ENCODE results near the gene ATAD1. TPM values are rescaled to one million over a fixed set of nuclear protein-coding genes. Genes with fewer than 3 reads are reported as not detected.

The ATAD1 gene
- total and polyA plus RNA-seq, 4 experiments from 2014 or later: 39.6 to 52.0 (median 44.0) TPM

- CTCF ChIA-PET (ENCODE audit: partially characterized antibody): interaction anchor here (1.6 kb wide), 1 partner anchor 8 kb away, joined by 5 read pairs; no protein-coding TSS in a partner anchor
- Mint-ChIP-seq H3K27ac (no peak overlapping the region), H3K4me3 (no peak overlapping the region), H3K4me1 (peaks cover 0 to 2% (median under 1%) of the 10 kb centered on the region in 4 donors), H3K9me3 (no peaks in the 10 kb centered on the region), H3K27me3 (peaks cover 0 to 1% of the 10 kb centered on the region in 2 donors), H3K36me3 (no peaks in the 10 kb centered on the region)
- no peaks in the 10 kb centered on the region for H3K36me3 ChIP-seq (ENCODE audit: insufficient read depth, low read length)
- intact Hi-C loops (cut with micrococcal nuclease): no loop called here
- no peak overlapping the region for H3K27ac ChIP-seq (ENCODE audit: low read depth, low read length)
- no peak overlapping the region for H3K4me3 ChIP-seq (ENCODE audit: low read length in 2 of 2)
- no peaks in the 10 kb centered on the region for H3K4me1 ChIP-seq (ENCODE audit: insufficient read depth, low read length)
- POLR2A ChIA-PET (ENCODE audit: partially characterized antibody): no interaction called here
- no peaks in the 10 kb centered on the region for H3K27me3 ChIP-seq (ENCODE audit: insufficient read depth, low read length)
- DNase-seq: no peak
- no peaks in the 10 kb centered on the region for H3K9me3 ChIP-seq (ENCODE audit: control insufficient read depth in 1 of 2, low read length in 2 of 2)
These were observed 24.9 kb upstream of the ATAD1 start for GRCh38 chr10:87842776-87843497.

- no peak overlapping the region for H3K4me3 Mint-ChIP-seq
- H3K27ac Mint-ChIP-seq: no peak overlapping the region
- Histone ChIP-seq H3K36me3 (ENCODE audit: insufficient read depth, low read length) (no peaks in the 10 kb centered on the region), H3K4me1 (ENCODE audit: insufficient read depth, low read length) (no peaks in the 10 kb centered on the region), H3K9me3 (ENCODE audit: control insufficient read depth in 1 of 2, low read length in 2 of 2) (no peaks in the 10 kb centered on the region), H3K4me3 (ENCODE audit: low read length in 2 of 2) (no peak overlapping the region), H3K27me3 (ENCODE audit: insufficient read depth, low read length) (no peaks in the 10 kb centered on the region), H3K27ac (ENCODE audit: low read depth, low read length) (no peak overlapping the region)
- intact Hi-C loops (cut with micrococcal nuclease): no loop called here
- ChIA-PET CTCF (ENCODE audit: partially characterized antibody) (interaction anchor here (1.6 kb wide), 2 partner anchors 8 to 24 kb away, joined by 4 to 5 read pairs; partner anchors contain the start of gene ATAD1), POLR2A (ENCODE audit: partially characterized antibody) (no interaction called here)
- no peak for DNase-seq
- peaks cover 0 to 1% of the 10 kb centered on the region in 2 donors for H3K27me3 Mint-ChIP-seq
- peaks cover 0 to 4% of the 10 kb centered on the region in 2 donors for H3K36me3 Mint-ChIP-seq
- no peaks in the 10 kb centered on the region for H3K9me3 Mint-ChIP-seq
- peaks cover 0 to 2% (median under 1%) of the 10 kb centered on the region in 4 donors for H3K4me1 Mint-ChIP-seq
These were observed 24.2 kb upstream of the ATAD1 start for GRCh38 chr10:87842220-87842641.

- Mint-ChIP-seq H3K9me3 (peaks cover 0 to 3% (median 0%) of the 10 kb centered on the region in 8 donors), H3K27ac (no peak overlapping the region), H3K36me3 (peaks cover 0 to 10% of the 10 kb centered on the region in 2 donors), H3K4me3 (no peak overlapping the region), H3K27me3 (peaks cover 0 to 1% of the 10 kb centered on the region in 2 donors), H3K4me1 (peaks cover 0 to 2% (median under 1%) of the 10 kb centered on the region in 4 donors)
- Histone ChIP-seq H3K27ac (ENCODE audit: low read depth, low read length) (no peak overlapping the region), H3K36me3 (ENCODE audit: insufficient read depth, low read length) (no peaks in the 10 kb centered on the region), H3K27me3 (ENCODE audit: insufficient read depth, low read length) (no peaks in the 10 kb centered on the region), H3K4me1 (ENCODE audit: insufficient read depth, low read length) (no peaks in the 10 kb centered on the region), H3K9me3 (ENCODE audit: control insufficient read depth in 1 of 2, low read length in 2 of 2) (no peaks in the 10 kb centered on the region), H3K4me3 (ENCODE audit: low read length in 2 of 2) (no peak overlapping the region)
- intact Hi-C loops (cut with micrococcal nuclease): no loop called here
- CTCF ChIA-PET (ENCODE audit: partially characterized antibody): interaction anchor here (1.6 kb wide), 2 partner anchors 9 to 23 kb away, joined by 4 to 5 read pairs; partner anchors contain the start of gene ATAD1
- no peak for DNase-seq
- POLR2A ChIA-PET (ENCODE audit: partially characterized antibody): no interaction called here
These were observed 23.2 kb upstream of the ATAD1 start for GRCh38 chr10:87841186-87841585.

- CTCF ChIA-PET (ENCODE audit: partially characterized antibody): interaction anchor here (0.7 to 2.0 kb wide), 4 partner anchors 10 to 1463 kb away, joined by 3 to 8 read pairs (median 3); partner anchors contain the start of gene IFIT2
- Histone ChIP-seq H3K27me3 (ENCODE audit: insufficient read depth, low read length) (no peaks in the 10 kb centered on the region), H3K4me1 (ENCODE audit: insufficient read depth, low read length) (no peaks in the 10 kb centered on the region), H3K4me3 (ENCODE audit: low read length in 2 of 2) (no peak overlapping the region), H3K36me3 (ENCODE audit: insufficient read depth, low read length) (no peaks in the 10 kb centered on the region), H3K27ac (ENCODE audit: low read depth, low read length) (no peak overlapping the region), H3K9me3 (ENCODE audit: control insufficient read depth in 1 of 2, low read length in 2 of 2) (no peaks in the 10 kb centered on the region)
- Mint-ChIP-seq H3K27me3 (no peaks in the 10 kb centered on the region), H3K27ac (no peak overlapping the region), H3K4me1 (peaks cover 0 to 2% (median under 1%) of the 10 kb centered on the region in 4 donors), H3K9me3 (peaks cover 0 to 4% (median 0%) of the 10 kb centered on the region in 8 donors), H3K36me3 (peaks cover 0 to 10% of the 10 kb centered on the region in 2 donors), H3K4me3 (no peak overlapping the region)
- POLR2A ChIA-PET (ENCODE audit: partially characterized antibody): no interaction called here
- intact Hi-C loops (cut with micrococcal nuclease): no loop called here
- no peak for DNase-seq
These were observed 20.6 kb upstream of the ATAD1 start for GRCh38 chr10:87838650-87839049.

- no peak overlapping the region for H3K4me3 ChIP-seq (ENCODE audit: low read length in 2 of 2)
- no peaks in the 10 kb centered on the region for H3K27me3 ChIP-seq (ENCODE audit: insufficient read depth, low read length)
- H3K4me3 Mint-ChIP-seq: no peak overlapping the region
- intact Hi-C loops (cut with micrococcal nuclease): no loop called here
- CTCF ChIA-PET (ENCODE audit: partially characterized antibody): no interaction called here
- H3K36me3 ChIP-seq (ENCODE audit: insufficient read depth, low read length): no peaks in the 10 kb centered on the region
- no peaks in the 10 kb centered on the region for H3K4me1 Mint-ChIP-seq
- no peak overlapping the region for H3K27ac Mint-ChIP-seq
- H3K36me3 Mint-ChIP-seq: peaks cover 0 to 10% of the 10 kb centered on the region in 2 donors
- POLR2A ChIA-PET (ENCODE audit: partially characterized antibody): no interaction called here
- DNase-seq: no peak
- no peaks in the 10 kb centered on the region for H3K27me3 Mint-ChIP-seq
- H3K27ac ChIP-seq (ENCODE audit: low read depth, low read length): no peak overlapping the region
- H3K9me3 Mint-ChIP-seq: peaks cover 0 to 4% (median 0%) of the 10 kb centered on the region in 8 donors
- H3K9me3 ChIP-seq (ENCODE audit: control insufficient read depth in 1 of 2, low read length in 2 of 2): no peaks in the 10 kb centered on the region
- H3K4me1 ChIP-seq (ENCODE audit: insufficient read depth, low read length): no peaks in the 10 kb centered on the region
These were observed 19.4 kb upstream of the ATAD1 start for GRCh38 chr10:87837445-87837844.

- peaks cover 0 to 2% (median 0%) of the 10 kb centered on the region in 4 donors for H3K4me1 Mint-ChIP-seq
- no peak overlapping the region for H3K27ac Mint-ChIP-seq
These were observed 18.1 kb upstream of the ATAD1 start for GRCh38 chr10:87836098-87836497.

GRCh38 chr10:87829986-87830729 lies 12.1 kb upstream of the ATAD1 start:
- DNase-seq: no peak
- Histone ChIP-seq H3K27ac (ENCODE audit: low read depth, low read length) (no peak overlapping the region), H3K4me3 (ENCODE audit: low read length in 2 of 2) (no peak overlapping the region), H3K9me3 (ENCODE audit: control insufficient read depth in 1 of 2, low read length in 2 of 2) (no peaks in the 10 kb centered on the region), H3K4me1 (ENCODE audit: insufficient read depth, low read length) (peaks cover 27% of the 10 kb centered on the region), H3K36me3 (ENCODE audit: insufficient read depth, low read length) (no peaks in the 10 kb centered on the region), H3K27me3 (ENCODE audit: insufficient read depth, low read length) (no peaks in the 10 kb centered on the region)
- Mint-ChIP-seq H3K27ac (peak overlapping the region in 2 of 7 donors; percentile 46 to 60), H3K9me3 (no peaks in the 10 kb centered on the region), H3K36me3 (no peaks in the 10 kb centered on the region), H3K4me1 (peaks cover 11 to 34% (median 22%) of the 10 kb centered on the region in 4 donors), H3K4me3 (no peak overlapping the region), H3K27me3 (no peaks in the 10 kb centered on the region)
- CTCF ChIA-PET (ENCODE audit: partially characterized antibody): interaction anchor here (0.7 to 4.8 kb wide), 3 partner anchors 11 to 22 kb away, joined by 3 to 25 read pairs (median 3); partner anchors contain the start of gene ATAD1
- POLR2A ChIA-PET (ENCODE audit: partially characterized antibody): interaction anchor here (4.4 kb wide), 1 partner anchor 11 kb away, joined by 28 read pairs; the partner anchor contains the start of gene ATAD1
- intact Hi-C loops (cut with micrococcal nuclease): no loop called here

More at GRCh38 chr10:87836098-87836497, 18.1 kb upstream of the ATAD1 start:
- H3K27me3 ChIP-seq (ENCODE audit: insufficient read depth, low read length): no peaks in the 10 kb centered on the region
- no peak overlapping the region for H3K27ac ChIP-seq (ENCODE audit: low read depth, low read length)
- peaks cover 0 to 4% (median 0%) of the 10 kb centered on the region in 8 donors for H3K9me3 Mint-ChIP-seq
- no peak overlapping the region for H3K4me3 ChIP-seq (ENCODE audit: low read length in 2 of 2)
- H3K4me1 ChIP-seq (ENCODE audit: insufficient read depth, low read length): no peaks in the 10 kb centered on the region
- ChIA-PET POLR2A (ENCODE audit: partially characterized antibody) (no interaction called here), CTCF (ENCODE audit: partially characterized antibody) (no interaction called here)
- H3K4me3 Mint-ChIP-seq: no peak overlapping the region
- no peak for DNase-seq
- H3K9me3 ChIP-seq (ENCODE audit: control insufficient read depth in 1 of 2, low read length in 2 of 2): no peaks in the 10 kb centered on the region
- peaks cover 0 to 10% of the 10 kb centered on the region in 2 donors for H3K36me3 Mint-ChIP-seq
- intact Hi-C loops (cut with micrococcal nuclease): no loop called here
- no peaks in the 10 kb centered on the region for H3K36me3 ChIP-seq (ENCODE audit: insufficient read depth, low read length)
- no peaks in the 10 kb centered on the region for H3K27me3 Mint-ChIP-seq
